GM19023 (cell line): Measurements from ENCODE around the gene MAFG.

ENCODE experiments used
- ATAC-seq: cut with Tn5 transposase; IDR thresholded peaks from one replicate; pipeline ENCODE4 v1.9.1; 2021; ENCODE audit warnings: mild to moderate bottlenecking, moderate library complexity; ENCODE audit not compliant: unreplicated experiment

Gene MAFG

DNA sequence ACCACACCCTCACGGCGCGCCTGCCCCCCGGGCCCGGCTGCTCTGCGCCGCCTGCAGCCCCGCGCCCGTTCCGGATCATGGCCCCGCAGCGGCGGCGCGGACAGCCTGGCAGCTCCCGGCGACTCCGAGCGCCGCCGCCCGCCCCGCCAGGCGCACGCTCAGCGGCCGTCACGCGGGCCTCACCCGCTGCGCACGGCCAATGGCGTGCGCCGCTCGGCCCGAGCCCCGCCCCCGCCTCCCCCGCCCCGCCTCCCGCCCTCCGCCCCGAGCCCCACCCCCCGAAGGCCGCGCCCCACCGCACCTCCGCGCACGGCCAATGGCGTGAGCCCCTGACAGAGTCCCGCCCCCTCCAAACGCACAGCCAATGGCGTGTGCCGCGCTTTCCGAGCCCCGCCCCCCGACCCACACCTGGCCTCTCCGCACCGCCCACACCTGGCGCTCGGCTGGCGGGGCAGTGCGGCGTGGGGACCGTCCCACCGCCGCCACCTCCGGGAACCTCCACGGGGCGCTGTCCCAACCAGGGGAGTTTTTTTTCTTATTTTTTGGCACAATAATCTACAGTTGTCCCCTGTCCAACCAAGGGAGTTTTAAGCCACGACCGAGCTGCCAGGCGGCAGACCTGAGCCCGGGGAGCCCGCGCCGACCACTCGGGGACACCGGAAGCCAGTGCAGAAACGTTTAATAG lies 16.1 kb downstream of the MAFG start, which contains the start of gene PCYT2:
PCYT2 (minus strand) TSS at position 123 of the 685 bp plus-strand sequence; CDS start at position 79, 44 bp downstream.
- ATAC-seq, result peak; percentile 73

DNA sequence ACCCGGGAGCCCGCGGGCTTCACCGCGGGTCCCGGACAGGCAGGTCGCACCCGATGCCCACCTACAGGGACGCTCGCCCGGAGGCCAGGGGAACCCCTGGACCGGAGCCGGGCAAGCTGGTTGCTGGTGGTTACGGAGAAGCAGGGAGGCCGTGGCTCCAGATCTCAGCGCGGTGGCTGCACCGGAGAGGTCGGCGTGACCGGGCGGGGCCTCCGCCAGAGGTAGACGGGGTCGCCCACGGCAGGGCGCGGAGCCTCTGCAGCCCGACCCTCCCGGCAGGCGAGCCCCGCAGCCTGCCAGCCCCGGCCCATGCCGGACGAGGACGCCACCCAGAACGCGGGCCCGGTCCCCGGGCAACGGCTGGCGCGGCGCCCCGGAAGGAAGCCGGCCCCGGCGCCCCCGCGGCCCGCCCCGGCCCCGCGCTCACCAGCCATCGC lies 16.7 kb downstream of the MAFG start:
- peak; percentile 37 for ATAC-seq

DNA sequence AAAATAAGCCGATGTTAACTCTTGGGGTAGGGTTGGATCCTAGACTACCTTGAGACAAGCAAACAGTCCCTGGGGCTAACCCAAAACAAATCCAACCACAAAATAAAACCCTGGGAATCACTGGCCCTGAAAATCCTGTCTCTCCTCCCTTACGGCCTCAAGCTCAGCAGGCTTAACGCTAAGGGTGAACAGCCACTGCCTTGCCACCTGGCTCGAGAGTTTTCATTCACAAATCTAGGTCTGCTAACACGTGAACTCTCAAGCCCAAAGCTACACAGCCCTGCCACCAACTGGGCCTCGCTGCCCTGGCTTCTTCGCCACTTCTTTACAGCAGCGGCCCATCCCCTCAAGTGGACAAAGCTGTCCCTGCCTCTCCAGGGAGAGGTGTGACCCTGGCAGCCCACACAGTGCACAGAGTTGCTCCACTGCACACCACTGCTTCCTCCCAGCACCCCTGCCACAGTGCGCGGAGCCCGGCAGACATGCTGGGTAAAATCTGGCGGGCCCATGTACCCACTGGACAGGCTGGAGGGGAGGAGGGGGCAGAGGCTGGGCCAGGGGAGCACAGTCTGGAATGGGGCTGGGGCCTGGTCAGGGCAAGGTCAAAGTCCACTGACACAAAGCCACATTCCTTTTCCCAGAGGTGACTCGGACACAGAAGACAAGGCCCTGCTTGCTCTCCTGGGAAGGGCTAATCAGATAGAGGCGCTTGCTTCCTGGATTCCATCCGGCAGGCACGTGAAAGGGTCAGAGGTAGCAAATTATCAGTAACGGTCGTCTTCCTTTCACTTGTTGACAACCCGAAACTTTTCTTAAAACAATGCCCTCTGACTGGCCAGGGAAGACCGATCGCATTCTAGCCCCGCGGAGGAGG lies 17.3 kb downstream of the MAFG start:
- ATAC-seq, result no peak

DNA sequence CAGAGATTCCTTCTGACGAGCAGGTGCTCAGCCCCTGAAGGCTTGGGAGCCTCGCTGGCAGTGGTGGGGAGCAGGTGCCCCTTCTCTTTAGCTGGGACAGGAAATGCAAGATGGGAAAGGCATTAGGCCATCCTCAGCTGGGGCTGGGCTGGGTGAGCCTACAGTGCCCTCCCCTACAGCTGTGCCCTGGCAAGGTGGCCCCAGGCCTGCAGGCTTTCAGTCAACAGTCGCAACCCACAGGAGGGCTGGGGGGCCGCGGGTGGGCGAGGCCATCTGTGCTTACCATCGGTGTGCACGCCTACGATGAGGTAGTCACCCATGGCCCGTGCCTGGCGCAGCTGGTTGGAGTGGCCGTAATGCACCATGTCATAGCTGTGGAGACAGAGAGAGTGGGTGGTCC lies 18.3 kb downstream of the MAFG start:
- ATAC-seq, result no peak

DNA sequence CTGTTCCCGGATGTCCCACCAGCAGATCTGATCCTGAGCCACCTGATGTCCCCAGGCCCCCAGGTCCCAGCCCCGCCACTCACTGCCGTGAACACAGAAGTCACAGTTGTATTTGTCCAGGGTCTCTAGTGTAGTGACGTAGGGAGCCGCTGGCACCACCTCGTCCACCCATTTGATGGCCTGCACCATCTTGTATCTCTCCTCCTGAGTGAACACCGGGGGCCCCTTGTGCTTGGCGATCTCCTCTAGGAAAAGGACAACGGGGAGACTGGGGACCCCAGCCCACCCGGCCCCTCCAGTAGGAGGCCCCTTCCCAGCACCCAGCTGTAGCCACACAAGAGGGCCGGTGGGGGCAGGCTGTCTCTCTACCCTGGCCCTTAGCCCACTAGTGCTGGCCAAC lies 18.7 kb downstream of the MAFG start:
- ATAC-seq, result no peak

DNA sequence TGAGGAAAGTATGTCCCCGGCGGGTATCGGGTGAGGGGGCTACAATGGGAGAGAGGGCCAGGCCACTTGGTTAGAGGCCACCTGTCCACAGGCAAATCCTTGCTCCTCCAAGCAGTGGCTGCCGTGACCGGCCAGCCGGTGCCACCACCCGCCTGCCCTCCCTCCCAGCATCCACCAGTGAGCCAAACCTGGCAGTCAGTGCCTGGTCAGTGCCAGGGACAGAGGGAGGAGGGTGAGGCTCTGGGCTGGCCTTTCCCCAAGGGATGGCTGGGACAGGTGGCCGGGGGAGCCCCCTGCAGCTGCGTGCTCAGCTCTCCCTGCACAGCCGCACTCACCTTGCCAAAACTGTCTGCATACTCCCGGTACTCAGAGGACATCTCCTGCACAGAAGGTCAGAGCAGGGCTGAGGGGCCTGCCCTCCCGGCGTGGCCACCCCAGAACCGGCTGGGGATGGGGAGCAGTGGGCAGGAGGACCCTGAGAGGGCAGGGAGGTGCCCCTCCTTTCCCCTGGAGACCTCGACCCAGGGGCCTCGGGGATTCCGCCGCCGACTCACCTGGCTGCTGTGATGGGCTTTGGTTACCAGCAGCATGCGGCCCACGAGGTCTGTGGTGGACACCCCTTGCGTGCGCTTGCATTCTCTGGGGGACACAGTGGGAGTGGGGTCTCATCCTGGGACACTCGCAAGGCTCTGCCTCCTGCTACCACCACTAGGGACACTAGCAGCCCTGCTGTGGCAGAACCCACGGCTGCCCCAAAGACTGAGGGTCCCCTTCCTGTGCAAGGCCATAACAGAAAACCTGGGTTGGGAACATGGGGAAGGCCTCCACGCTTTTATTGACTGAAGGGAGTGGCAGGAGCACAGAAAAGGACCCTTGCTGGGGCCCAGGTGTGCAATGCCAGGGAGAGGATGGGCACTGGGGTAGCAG lies 20.1 kb downstream of the MAFG start:
- no peak for ATAC-seq

DNA sequence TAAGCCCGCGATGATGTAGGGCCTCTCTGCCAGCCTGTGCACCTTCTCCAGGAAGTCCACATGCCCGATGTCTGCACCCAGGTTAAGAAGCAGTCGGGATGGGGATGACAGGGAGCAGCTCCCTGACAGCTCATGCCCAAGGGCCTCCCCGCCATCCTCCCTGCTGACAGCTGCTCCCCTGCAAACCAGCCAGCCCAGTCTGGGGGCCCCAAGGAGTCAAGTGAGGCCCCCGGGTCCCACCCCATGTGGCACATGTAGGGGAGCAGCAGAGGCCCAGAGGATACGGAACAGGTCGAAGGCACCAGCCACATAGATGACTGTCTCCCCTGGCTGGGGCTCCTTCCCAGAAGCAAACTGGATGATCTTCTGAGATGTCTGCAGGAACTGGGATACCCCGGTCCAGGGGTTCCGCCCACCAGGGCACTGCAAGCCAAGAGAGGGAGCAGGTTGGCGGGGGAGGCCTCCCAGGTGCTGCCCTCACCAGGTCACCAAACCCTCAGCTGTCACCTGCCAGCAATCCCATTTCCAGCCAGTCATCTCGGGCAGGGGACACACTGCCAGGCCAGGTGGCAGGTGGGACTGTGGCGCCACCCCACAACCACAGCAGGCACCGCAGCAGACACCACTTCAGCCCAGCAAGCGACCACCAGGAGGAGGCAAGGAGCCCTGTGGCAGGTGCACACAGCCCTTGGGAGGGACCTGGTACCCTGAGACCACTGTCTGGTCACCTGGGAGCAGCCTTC lies 20.9 kb downstream of the MAFG start:
- no peak for ATAC-seq

DNA sequence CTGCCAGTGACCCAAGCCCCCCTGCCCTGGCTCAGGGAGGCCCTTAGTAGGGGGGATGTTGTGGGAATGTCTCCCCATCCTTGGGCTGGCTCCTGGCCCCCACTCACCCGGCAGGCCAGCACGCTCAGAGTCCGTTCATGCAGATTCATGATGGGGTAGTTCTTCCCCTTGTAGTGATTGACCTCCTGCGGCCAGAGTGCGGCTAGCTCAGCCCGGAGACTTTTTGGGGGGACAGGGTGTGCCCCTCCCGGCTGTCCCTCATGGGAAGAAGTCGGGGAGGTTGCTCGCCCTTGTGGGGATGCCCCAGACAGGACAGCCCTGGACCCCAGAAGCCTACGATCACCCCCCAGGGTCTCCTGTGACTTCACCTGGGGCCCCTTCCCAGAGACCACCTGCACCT lies 21.5 kb downstream of the MAFG start:
- ATAC-seq, result no peak

DNA sequence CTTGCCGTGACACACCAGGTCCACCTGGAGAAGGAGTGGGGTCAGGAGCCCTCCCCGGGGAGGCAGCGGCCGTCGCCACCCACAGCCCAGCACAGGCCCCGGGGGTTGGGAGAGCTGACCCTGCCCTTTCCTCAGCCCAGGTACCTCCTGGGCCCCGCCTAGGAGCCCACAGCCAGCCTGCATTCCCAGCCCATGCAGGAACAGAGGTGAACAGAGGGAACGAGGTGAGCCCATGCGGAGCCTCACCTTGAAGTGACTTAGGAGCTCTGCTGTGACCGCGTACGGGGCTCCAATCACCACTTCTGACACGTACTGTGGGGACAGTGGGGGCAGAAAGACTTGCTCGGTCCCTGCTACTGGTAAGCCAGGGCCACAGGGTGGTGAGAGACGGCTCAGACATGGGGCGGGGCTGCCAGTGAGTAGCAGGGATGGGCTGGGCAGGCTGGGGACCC lies 22.1 kb downstream of the MAFG start:
- ATAC-seq, result no peak

DNA sequence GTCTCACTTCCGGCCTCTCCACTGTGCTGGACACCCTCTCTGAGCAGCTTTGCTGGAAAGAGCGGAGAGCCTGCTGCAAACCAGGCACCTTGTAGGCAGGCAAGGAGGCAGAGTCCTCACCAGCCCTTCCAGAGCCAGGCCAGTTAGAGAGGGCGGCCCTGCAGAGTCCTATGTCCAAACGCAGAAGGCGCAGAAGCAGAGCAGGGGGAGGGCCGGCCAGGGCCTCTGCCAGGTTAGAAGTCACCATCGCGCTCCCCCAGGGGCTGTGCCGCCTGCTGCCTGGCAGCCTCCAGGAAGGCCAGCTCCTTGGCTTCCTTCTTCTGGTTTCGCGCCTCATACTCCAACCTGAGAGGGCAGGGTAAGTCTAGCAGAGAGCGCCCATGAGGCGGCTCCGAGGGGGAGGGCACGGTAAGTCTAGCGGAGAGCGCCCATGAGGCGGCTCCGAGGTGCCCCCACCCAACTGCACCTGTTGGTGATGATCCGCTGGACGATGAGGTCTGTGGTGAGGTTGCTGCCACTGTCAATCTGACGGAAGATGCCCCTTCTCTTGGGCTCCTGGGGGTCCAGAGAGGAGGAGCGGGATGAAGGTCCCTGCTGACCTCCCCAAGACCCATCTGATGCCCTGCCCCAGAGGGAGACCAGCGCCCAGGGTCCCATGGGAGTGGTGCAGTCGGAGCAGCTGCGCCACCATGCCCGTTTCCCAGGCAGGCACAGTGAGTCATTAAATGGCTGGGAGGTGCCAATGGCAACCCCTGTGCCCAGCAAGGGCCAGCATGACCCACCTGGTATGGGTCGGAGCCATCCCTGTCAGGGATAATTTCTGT lies 22.7 kb downstream of the MAFG start:
- no peak for ATAC-seq

DNA sequence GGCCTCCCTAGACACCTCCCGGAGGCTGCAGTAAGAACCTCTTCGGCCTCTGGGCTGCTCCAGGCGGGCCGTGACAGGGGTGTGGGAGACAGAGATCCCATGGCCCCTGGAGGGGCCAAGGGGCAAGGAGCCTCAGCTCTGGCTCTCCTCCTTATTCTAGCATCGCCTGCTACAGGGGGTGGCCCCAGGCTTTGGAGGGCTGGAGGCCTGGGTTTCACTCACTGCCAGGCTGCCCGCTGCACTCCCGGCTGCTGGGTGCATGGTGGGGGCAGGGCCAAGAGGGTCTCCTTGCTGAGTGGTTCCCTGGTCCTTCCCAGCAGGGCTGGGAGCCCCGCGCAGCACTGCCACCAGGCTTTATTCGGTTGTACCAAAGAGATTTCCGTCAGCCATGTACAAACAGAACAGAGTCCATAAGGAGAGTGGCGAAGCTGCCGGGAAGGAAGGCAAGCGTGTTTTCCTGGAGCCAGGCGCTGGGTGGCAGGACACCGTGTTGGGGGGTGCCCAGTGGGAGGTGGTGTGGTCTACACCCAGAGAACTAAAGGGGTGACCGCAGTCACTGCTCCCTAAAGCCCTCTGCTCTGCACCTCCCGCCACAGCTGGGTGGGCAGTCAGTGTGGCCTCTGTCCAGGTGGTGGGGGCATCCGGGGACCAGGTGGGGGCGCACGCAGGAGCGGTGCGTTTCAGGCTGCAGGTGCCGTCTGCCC lies 23.5 kb downstream of the MAFG start:
- no peak for ATAC-seq

DNA sequence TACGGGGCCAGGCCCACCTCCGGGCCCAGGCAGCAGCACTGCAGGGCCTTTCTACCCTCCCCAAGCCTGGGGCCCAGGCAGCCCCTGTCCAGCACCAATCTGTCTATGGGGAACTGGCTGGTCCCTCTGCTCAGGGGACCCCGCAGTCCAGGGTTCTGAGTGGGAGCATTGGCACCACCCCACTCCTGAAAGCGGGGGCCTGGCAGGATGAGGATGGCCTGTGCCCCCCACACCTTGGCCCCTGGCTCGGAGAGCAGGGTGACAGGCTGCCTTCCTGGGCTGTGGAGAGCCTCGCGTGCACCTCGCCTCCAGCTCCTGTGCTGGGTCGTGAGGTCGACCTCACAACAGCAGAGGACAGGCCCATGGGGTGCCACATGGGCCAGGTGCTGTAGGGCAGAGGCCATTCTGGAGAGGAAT lies 24.1 kb downstream of the MAFG start:
- ATAC-seq, result no peak

DNA sequence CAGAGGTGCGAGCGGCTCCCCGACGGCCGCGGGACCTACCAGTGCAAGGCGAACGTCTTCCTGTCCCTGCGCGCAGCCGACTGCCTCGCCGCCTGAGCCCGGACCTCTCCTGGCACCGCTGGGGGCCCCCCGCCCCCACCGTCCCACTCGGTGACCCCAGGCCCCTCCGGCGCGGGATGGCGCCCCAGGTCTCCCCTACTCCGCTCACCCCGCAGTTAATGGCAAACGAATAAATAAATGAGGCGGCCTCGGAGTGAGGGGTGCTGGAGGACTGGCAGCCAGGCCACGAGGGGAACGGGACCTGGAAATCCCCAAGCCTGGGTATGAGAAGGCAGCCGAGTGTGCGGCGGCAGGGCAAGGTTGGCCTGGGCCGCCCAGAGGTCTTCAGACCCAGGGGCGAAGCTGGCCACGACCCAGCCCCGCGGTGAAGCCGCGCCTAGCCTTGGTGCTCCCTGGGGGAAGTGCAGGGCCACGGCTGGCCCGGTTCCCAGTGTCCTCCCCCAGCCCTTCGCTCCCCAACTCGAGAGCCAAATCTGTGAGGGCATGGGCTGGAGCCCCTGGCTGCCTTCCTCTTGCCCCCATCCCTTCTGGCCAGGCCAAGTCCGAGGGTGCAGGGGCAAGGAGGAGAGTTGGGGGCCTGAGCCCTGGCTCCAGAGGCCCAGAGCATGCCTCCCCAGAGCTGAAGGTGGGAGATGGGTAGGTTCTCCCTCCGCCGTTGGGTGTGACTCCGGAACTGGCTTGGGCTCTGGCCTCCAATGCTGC lies 24.7 kb downstream of the MAFG start:
- no peak for ATAC-seq

DNA sequence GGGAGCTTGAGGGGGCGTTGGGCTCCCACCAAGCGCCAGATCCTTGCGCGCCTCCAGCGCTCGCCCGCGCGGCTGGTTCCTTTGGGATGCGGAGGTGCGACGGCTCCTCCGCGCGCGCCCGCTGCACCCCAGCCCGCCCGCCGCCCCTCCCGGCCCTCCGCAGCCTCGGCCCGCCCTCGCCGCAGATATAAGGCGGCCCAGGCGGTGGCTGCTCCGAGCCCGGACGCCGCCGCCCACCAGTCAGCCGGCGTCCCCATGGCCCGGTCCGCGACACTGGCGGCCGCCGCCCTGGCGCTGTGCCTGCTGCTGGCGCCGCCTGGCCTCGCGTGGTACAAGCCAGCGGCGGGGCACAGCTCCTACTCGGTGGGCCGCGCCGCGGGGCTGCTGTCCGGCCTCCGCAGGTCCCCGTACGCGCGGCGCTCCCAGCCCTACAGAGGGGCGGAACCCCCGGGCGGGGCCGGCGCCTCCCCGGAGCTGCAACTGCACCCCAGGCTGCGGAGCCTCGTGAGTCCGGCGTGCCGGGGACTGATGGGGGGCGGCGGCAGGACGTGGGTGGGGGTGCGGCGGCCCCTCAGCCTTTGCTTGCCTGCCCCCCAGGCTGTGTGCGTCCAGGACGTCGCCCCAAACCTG lies 25.4 kb downstream of the MAFG start, which contains the start of gene NPB:
NPB (plus strand) TSS at position 216 of the 630 bp plus-strand sequence; CDS start at position 256, 40 bp downstream.
- no peak for ATAC-seq

DNA sequence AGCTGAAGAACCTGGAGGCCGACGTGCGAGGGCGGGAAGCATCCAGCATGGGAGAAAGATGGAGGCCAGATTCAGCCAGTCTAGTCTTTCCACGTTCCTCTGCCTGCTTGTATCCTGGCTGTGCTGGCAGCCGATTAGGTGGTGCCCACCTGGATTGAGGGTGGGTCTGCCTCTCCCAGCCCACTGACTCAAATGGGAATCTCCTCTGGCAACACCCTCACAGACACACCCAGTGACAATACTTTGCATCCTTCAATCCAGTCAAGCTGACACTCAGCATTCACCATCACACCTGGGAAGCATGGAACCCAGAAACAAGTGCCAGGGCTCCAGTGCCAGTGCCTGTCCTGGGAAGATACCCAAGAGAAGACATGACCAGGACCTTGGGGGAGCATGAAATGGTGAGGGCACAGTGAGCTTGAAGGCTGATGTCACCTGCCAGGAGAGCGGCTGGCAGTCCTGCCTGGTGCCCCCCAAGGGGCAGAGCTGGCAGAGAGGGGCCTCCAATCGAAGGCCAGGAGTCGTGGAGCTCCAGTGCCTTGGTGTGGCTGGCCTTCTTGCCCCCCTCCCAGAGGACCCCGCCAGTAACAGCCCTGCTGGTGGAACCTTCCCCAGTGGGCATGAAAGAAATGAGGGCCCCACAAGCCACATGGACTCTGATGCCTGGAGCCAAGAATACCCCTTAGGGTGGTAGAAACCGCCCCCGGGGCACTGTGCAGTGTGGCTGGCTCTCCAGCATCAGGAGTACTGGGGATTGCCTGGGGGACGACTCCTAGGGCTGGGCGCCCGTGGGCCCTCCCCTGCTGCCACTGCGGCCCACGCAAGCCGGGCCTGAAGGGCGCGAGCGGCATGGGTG lies 26.1 kb downstream of the MAFG start:
- ATAC-seq, result no peak

DNA sequence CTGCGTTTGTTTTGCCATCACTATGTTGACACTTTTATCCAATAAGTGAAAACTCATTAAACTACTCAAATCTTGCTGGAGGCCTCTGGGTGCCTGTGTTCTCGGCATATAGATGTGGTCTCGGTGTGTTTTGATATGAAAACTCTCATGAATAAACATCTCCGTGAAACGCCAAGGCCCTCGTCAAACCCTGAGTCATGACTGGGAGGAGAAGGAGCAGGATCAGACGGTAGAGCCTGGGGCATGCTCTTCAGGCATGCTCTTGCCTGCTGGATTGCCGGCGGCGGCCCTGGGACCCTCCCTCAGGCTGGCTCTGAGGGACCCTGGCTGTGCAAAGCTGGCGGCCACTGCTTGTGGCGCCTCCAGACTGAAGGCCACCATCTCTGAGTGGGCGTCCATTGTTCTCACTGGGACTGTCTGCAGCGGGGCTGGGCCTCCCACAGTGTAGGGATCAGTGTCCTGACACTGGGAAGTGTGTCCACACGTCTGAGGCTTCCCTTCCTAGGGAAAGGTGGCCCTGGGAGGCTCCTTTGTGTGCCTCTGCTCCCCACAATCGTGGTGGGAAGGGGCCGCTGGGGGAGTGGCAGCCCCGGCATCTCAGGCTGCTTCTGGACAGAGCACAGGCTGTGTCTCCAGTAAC lies 27.2 kb downstream of the MAFG start:
- ATAC-seq, result no peak
